GM12892 (cell line): Measurements from ENCODE around the gene COL17A1.

ENCODE experiments used
- DNase-seq: peaks from one replicate; pipeline ENCODE4 v3.0.0; 2011; ENCODE audit not compliant: insufficient read length
- FAIRE-seq: peaks from 2 replicates; lab custom pipeline; 2011; peaks lifted over from hg19 to GRCh38; lab: Jason Lieb, UNC
- POLR2A ChIP-seq: IDR thresholded peaks from 2 replicates; pipeline ENCODE4 v1.6.1; 2011; ENCODE audit warnings: low read depth, low read length, control low read depth
- POLR2AphosphoS5 ChIP-seq: IDR thresholded peaks from 2 replicates; pipeline ENCODE4 v1.6.1; 2011; ENCODE audit warnings: low read depth, low read length, control low read depth
- TAF1 ChIP-seq: IDR thresholded peaks from 2 replicates; pipeline ENCODE4 v1.6.1; 2011; ENCODE audit warnings: low read depth, mild to moderate bottlenecking, control low read depth, low read length, borderline replicate concordance

The COL17A1 gene

GRCh38 chr10:104043185-104043830 is 42.4 kb downstream of the COL17A1 start:
- no peak for FAIRE-seq
- no peak for TF ChIP-seq POLR2AphosphoS5
- no peak for TF ChIP-seq TAF1
- TF ChIP-seq POLR2A: no peak
- no peak for DNase-seq

GRCh38 chr10:104041891-104042535 is 43.7 kb downstream of the COL17A1 start:
- DNase-seq: no peak
- TF ChIP-seq POLR2A (no peak), POLR2AphosphoS5 (no peak), TAF1 (no peak)
- no peak for FAIRE-seq

GRCh38 chr10:104040862-104041789 is 44.6 kb downstream of the COL17A1 start:
- no peak for FAIRE-seq
- DNase-seq: no peak
- TF ChIP-seq POLR2A (no peak), POLR2AphosphoS5 (no peak), TAF1 (no peak)

- FAIRE-seq (no peak), DNase-seq (no peak)
- no peak for TF ChIP-seq POLR2A
Observed at GRCh38 chr10:104040382-104040781, 45.3 kb downstream of the COL17A1 start.

DNA sequence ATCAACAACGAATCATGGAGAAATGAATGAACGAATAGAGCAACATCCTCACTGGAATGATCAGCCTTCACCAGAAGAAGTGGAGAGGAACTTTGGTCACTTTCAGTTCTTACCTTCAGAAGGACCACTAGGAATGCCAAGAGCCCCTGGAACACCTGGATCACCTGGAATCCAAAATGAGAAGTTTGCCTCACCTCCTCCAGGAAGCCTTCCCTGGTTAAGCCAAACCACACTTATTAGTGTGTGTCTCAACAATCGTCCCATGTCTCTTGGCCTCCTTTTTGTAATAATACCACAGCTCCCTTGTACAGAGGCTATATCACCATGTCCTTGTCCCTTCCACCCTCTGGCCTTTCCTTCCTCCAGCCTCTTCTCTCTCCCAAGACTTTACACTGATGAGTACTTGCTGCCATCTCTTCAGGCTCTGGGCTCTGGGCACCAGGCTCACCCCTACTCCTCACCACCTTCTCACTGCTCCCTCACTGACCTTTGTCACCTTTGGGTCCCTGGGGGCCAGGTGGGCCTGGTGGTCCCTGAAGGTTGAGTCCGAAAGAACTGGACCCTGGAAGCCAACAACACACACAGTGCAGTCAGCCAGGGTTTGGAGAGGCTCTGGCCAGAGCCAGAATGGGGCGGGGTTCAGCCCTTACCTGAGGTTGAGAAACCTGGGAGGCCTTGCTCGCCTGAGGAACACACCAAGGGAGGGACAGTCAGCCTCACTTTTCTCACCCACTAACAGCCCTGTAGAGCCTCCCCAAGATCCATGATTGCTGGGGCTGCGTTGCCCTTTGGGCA is 46.5 kb downstream of the COL17A1 start:
- DNase-seq (no peak), FAIRE-seq (no peak)
- TF ChIP-seq TAF1: no peak
- TF ChIP-seq POLR2AphosphoS5: no peak
- TF ChIP-seq POLR2A: no peak

DNA sequence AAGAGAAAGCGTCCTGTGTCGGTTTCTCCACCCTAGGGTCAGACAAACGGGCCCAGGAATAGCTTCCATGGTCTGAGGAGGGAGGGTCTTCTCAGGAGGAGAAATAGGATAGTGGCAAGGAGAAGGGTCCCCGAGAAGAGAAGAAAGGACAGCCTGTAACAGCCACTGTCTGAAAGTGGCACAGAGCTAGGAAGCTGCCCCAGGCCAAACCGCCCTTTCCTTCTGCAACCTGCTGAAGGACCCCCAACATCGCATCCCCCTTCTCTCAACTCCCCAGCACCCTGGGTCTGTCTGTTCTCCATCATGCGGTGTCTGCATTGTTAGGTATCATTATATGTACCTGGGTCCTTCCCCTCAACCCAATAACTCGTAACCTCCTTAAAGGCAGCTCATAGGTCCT is 47.1 kb downstream of the COL17A1 start:
- DNase-seq (no peak), FAIRE-seq (no peak)
- TF ChIP-seq POLR2A (no peak), POLR2AphosphoS5 (no peak), TAF1 (no peak)

DNA sequence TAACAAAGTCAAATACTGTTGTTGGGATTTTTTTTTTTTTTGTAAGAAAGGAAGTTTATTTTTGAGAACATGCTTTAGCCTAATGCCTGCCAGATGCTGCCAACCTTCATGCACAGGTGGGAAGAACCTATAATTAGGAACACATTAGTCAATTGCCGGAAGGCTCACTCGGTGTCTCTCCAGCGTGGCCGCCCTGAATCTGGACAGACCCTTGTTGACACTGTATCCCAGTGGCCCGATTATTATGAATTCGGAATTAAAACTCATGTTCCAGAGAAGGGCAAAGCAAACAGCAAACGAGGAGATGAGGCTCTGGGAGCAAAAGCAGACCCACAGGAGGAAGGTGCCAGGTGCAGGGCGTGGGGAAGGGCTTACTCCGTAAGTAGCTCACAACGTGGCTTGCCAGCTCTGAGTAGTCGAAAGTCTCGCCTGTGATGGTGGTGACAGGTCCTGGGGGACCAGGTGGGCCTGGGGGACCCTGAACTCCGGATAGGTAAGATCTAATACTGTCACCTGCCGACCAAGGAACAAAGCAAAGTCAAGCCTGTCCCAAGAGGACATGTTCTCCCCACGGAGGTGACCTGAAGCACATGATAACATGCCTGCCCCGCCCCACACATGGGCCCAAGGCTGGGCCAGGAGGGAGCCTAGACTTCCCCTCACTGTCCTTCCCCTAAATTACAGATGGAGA is 48.3 kb downstream of the COL17A1 start:
- TF ChIP-seq POLR2AphosphoS5: no peak
- no peak for TF ChIP-seq POLR2A
- no peak for TF ChIP-seq TAF1
- DNase-seq (no peak), FAIRE-seq (no peak)

GRCh38 chr10:104036518-104037260 is 49.0 kb downstream of the COL17A1 start:
- TF ChIP-seq POLR2AphosphoS5 (no peak), POLR2A (no peak), TAF1 (no peak)
- no peak for FAIRE-seq
- no peak for DNase-seq

DNA sequence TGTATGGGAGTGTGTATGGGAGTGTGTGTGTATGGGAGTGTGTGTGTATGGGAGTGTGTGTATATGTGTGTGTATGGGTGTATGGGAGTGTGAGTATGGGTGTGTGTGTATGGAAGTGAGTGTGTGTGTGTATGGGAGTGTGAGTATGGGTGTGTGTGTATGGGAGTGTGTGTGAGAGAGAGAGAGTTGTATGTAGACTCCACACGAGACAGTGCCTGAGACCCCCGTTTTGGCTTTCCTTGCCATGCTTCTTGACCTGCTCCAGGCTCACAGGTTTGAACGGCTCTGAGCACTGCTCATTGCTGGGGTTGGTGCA is 49.7 kb downstream of the COL17A1 start:
- FAIRE-seq (peak; percentile 77), DNase-seq (no peak)
- TF ChIP-seq TAF1 (no peak), POLR2AphosphoS5 (no peak), POLR2A (no peak)
